H1 (cell line): Measurements from ENCODE around the gene WFDC11. TPM values are rescaled to one million over a fixed set of nuclear protein-coding genes. Genes with fewer than 3 reads are reported as not detected.

Experiments
- CTCF ChIA-PET: fragments of 300-600 bp; sonication (Branson Sonifier 250); formaldehyde crosslinking; loops from one replicate; lab custom pipeline; 2021; ENCODE audit not compliant: partially characterized antibody; lab: Charles Lee
- POLR2A ChIA-PET: fragments of 300-600 bp; sonication (Branson Sonifier 250); formaldehyde crosslinking; loops from one replicate; lab custom pipeline; 2021; ENCODE audit warnings: inconsistent platforms; ENCODE audit not compliant: partially characterized antibody; lab: Charles Lee
- DNase-seq, 2 experiments: peaks; one replicate each; pipeline versions ENCODE4 v3.0.0 to v3.0.0-alpha.2; 2010 to 2022; ENCODE audit warnings: low spot score in 2 of 2, low read depth in 1 of 2, mixed read lengths in 1 of 2
- FAIRE-seq: peaks from 2 replicates; lab custom pipeline; 2011; peaks lifted over from hg19 to GRCh38; lab: Jason Lieb, UNC
- H2AFZ ChIP-seq: 2 replicates; pipeline ENCODE4 v1.8.1; 2012; ENCODE audit warnings: low read length, inconsistent platforms
- H2AK5ac ChIP-seq: 2 replicates; pipeline ENCODE4 v1.6.1; 2013; ENCODE audit warnings: low read depth, low read length
- H2BK120ac ChIP-seq: replicated peaks from 2 replicates; pipeline ENCODE3; 2013; ENCODE audit warnings: low read depth, low read length, inconsistent platforms
- H2BK12ac ChIP-seq: 2 replicates; pipeline ENCODE4 v1.6.1; 2013; ENCODE audit warnings: low read depth, low read length
- H2BK15ac ChIP-seq: 2 replicates; pipeline ENCODE4 v1.6.1; 2013; ENCODE audit warnings: low read length
- H2BK20ac ChIP-seq: 2 replicates; pipeline ENCODE4 v1.6.1; 2013; ENCODE audit warnings: low read length
- H2BK5ac ChIP-seq: 2 replicates; pipeline ENCODE4 v1.6.1; 2013; ENCODE audit warnings: low read depth, low read length
- H3K14ac ChIP-seq: 2 replicates; pipeline ENCODE4 v1.6.1; 2013; ENCODE audit warnings: inconsistent platforms; ENCODE audit not compliant: insufficient read length
- H3K18ac ChIP-seq: 2 replicates; pipeline ENCODE4 v1.6.1; 2013; ENCODE audit warnings: low read length; ENCODE audit errors: extremely low read depth
- H3K23ac ChIP-seq: 2 replicates; pipeline ENCODE4 v1.6.1; 2013; ENCODE audit warnings: inconsistent platforms; ENCODE audit not compliant: insufficient read length
- H3K23me2 ChIP-seq: 2 replicates; pipeline ENCODE4 v1.6.1; 2013; ENCODE audit warnings: low read depth, low read length
- H3K27ac ChIP-seq: 2 replicates; pipeline ENCODE4 v1.6.1; 2011; ENCODE audit warnings: low read depth, low read length, inconsistent platforms
- H3K27me3 ChIP-seq, 4 experiments: replicated peaks in 1 of 4; 1 replicate in 1 of 4; 2 replicates in 3 of 4; pipeline versions ENCODE4 v1.6.1 to v1.8.1; 2011 to 2013; ENCODE audit warnings: low read length in 3 of 4, mild to moderate bottlenecking in 3 of 4, inconsistent platforms in 2 of 4, mixed read lengths in 2 of 4, moderate library complexity in 1 of 4; ENCODE audit not compliant: control insufficient read depth in 3 of 4, insufficient read depth in 3 of 4; ENCODE audit errors: extremely low read depth in 1 of 4
- H3K36me3 ChIP-seq, 4 experiments: 2 replicates each; pipeline versions ENCODE4 v1.6.1 to v1.8.1; 2011 to 2013; ENCODE audit warnings: mild to moderate bottlenecking in 4 of 4, low read length in 3 of 4, moderate library complexity in 2 of 4, control low read depth in 1 of 4, inconsistent platforms in 1 of 4; ENCODE audit not compliant: insufficient read depth in 4 of 4, control insufficient read depth in 2 of 4
- H3K4ac ChIP-seq: replicated peaks from 2 replicates; pipeline ENCODE3; 2013; ENCODE audit warnings: low read length, low read depth, mixed read lengths, inconsistent platforms; ENCODE audit not compliant: insufficient read length
- H3K4me1 ChIP-seq, 4 experiments: replicated peaks in 1 of 4; 1 replicate in 1 of 4; 2 replicates in 3 of 4; pipeline versions ENCODE4 v1.6.1 to v1.8.1; 2011 to 2013; ENCODE audit warnings: low read length in 3 of 4, inconsistent platforms in 2 of 4, mixed read lengths in 1 of 4; ENCODE audit not compliant: insufficient read depth in 4 of 4, control insufficient read depth in 3 of 4
- H3K4me2 ChIP-seq, 2 experiments: 2 replicates each; pipeline versions ENCODE4 v1.6.1 to v1.8.1; 2011 to 2013; ENCODE audit warnings: low read depth in 2 of 2, low read length in 2 of 2, control low read depth in 1 of 2, inconsistent platforms in 1 of 2, mild to moderate bottlenecking in 1 of 2; ENCODE audit not compliant: insufficient read depth in 1 of 2
- H3K4me3 ChIP-seq, 4 experiments: fragments of 200-600, 300-600 bp in 1 of 4; sonication (generic), shearing (Covaris generic), sonication (Bioruptor Twin) in 1 of 4; 2 replicates each; pipeline versions ENCODE4 v1.5.1 to v1.8.1; 2011 to 2016; ENCODE audit warnings: low read length in 4 of 4, low read depth in 3 of 4, control low read depth in 2 of 4, inconsistent platforms in 2 of 4, mild to moderate bottlenecking in 2 of 4, mixed read lengths in 1 of 4, moderate library complexity in 1 of 4; ENCODE audit not compliant: insufficient read depth in 2 of 4; ENCODE audit errors: extremely low read depth in 1 of 4
- H3K56ac ChIP-seq: replicated peaks from 2 replicates; pipeline ENCODE3; 2013; ENCODE audit warnings: low read depth, mild to moderate bottlenecking, mixed read lengths, low read length, inconsistent platforms; ENCODE audit not compliant: insufficient read length
- H3K79me1 ChIP-seq: 2 replicates; pipeline ENCODE4 v1.6.1; 2013; ENCODE audit warnings: low read depth, low read length, control low read depth
- H3K79me2 ChIP-seq, 2 experiments: 2 replicates each; pipeline versions ENCODE4 v1.6.1 to v1.8.1; 2012 to 2013; ENCODE audit warnings: low read length in 2 of 2, mild to moderate bottlenecking in 2 of 2, inconsistent platforms in 1 of 2; ENCODE audit not compliant: insufficient read depth in 2 of 2, control insufficient read depth in 1 of 2
- H3K9ac ChIP-seq, 4 experiments: replicated peaks in 1 of 4; 1 replicate in 1 of 4; 2 replicates in 3 of 4; pipeline versions ENCODE4 v1.6.1 to v1.8.1; 2011 to 2013; ENCODE audit warnings: low read depth in 3 of 4, low read length in 3 of 4, control low read depth in 2 of 4, mild to moderate bottlenecking in 2 of 4, moderate library complexity in 2 of 4, inconsistent platforms in 1 of 4; ENCODE audit errors: extremely low read depth in 1 of 4
- H3K9me3 ChIP-seq, 2 experiments: 2 replicates each; pipeline versions ENCODE4 v1.6.1 to v1.8.1; 2012 to 2013; ENCODE audit warnings: mild to moderate bottlenecking in 2 of 2, moderate library complexity in 2 of 2, control low read depth in 1 of 2, inconsistent platforms in 1 of 2, low read depth in 1 of 2, low read length in 1 of 2, mixed read lengths in 1 of 2; ENCODE audit not compliant: insufficient read depth in 2 of 2
- H4K20me1 ChIP-seq, 2 experiments: replicated peaks in 1 of 2; 2 replicates each; pipeline versions ENCODE3 to v1.8.1; 2011 to 2013; ENCODE audit warnings: inconsistent platforms in 2 of 2, low read length in 2 of 2, mild to moderate bottlenecking in 1 of 2; ENCODE audit not compliant: insufficient read depth in 2 of 2, control insufficient read depth in 1 of 2
- H4K5ac ChIP-seq: 2 replicates; pipeline ENCODE4 v1.6.1; 2013; ENCODE audit warnings: low read length, low read depth, mixed read lengths, inconsistent platforms; ENCODE audit not compliant: insufficient read length
- H4K8ac ChIP-seq: 2 replicates; pipeline ENCODE4 v1.8.0; 2013; ENCODE audit warnings: mild to moderate bottlenecking, moderate library complexity, low read length, inconsistent platforms; ENCODE audit not compliant: insufficient read depth; ENCODE audit errors: extremely low read depth
- H4K91ac ChIP-seq: replicated peaks from 2 replicates; pipeline ENCODE3; 2013; ENCODE audit warnings: low read length, mixed read lengths, inconsistent platforms; ENCODE audit not compliant: insufficient read length
- CTBP2 ChIP-seq: IDR thresholded peaks from 2 replicates; pipeline ENCODE4 v1.7.0; 2011; ENCODE audit warnings: borderline replicate concordance, mild to moderate bottlenecking, moderate library complexity, mixed read lengths, low read length; ENCODE audit not compliant: insufficient read depth, insufficient read length
- MAFK ChIP-seq: IDR thresholded peaks from 2 replicates; pipeline ENCODE4 v1.6.1; 2012; ENCODE audit warnings: low read depth, mild to moderate bottlenecking, improper control_type of control experiment, low read length
- MAX ChIP-seq: IDR thresholded peaks from 2 replicates; pipeline ENCODE4 v1.6.1; 2012; ENCODE audit warnings: inconsistent platforms
- SUZ12 ChIP-seq: fragments of 200-600 bp; sonication (generic); IDR thresholded peaks from 2 replicates; pipeline ENCODE4 v1.6.1; 2012; ENCODE audit warnings: mild to moderate bottlenecking, inconsistent platforms, low read length, moderate library complexity, mixed read lengths
- USF2 ChIP-seq: IDR thresholded peaks from 2 replicates; pipeline ENCODE4 v1.6.1; 2011; ENCODE audit warnings: low read length, improper control_type of control experiment
- WGBS, 2 experiments: shearing (Covaris generic) in 1 of 2; methylation state at CpG; one replicate each; pipeline versions ENCODE4 v1.1.6 to v1.1.7; 2013 to 2015; ENCODE audit warnings: low lambda C conversion rate in 2 of 2, mixed read lengths in 2 of 2, inconsistent platforms in 1 of 2, low coverage in 1 of 2, missing lambda C conversion rate in 1 of 2; ENCODE audit not compliant: insufficient replicate concordance in 2 of 2, insufficient coverage in 1 of 2, insufficient read length in 1 of 2; ENCODE audit errors: extremely low coverage in 1 of 2, missing lambda C conversion rate in 1 of 2; 5-methylcytosine and 5-hydroxymethylcytosine counted together
- polyA plus RNA-seq, 7 experiments: library from polyadenylated mRNA; depleted of rRNA in 3 of 7; stranded (reverse) in 5 of 7; unstranded in 2 of 7; fragments of >200 nt in 5 of 7; fragments of 200-250 nt in 2 of 7; gene quantifications; 1 replicate in 5 of 7; 2 replicates in 1 of 7; 4 replicates in 1 of 7; pipeline versions ENCODE4 v1.2.1 to v1.2.3, GENCODE V29; 2011 to 2013; ENCODE audit warnings: missing spikeins in 2 of 7, mixed read lengths in 2 of 7
- total RNA-seq: library from RNA; stranded (reverse); fragmentation: NEBNext Ultra II Directional; extraction: Animal tissue kit (Norgen Biotek cat#: 25700); gene quantifications from 2 replicates; pipeline ENCODE4 v1.2.1, GENCODE V29; 2021

Gene WFDC11
- total and polyA plus RNA-seq, 2 of the 8 experiments (the other 6 are each of a cell fraction or from before 2014, with no cell fraction given) = not detected

GRCh38 chr20:45701873-45702272 lies 31.8 kb upstream of the WFDC11 start, which contains the start of gene WFDC13:
Gene WFDC13 (plus strand): TSS chr20:45702038. CDS start chr20:45702124, 86 bp downstream.
- H2BK120ac ChIP-seq = no peak within 1 kb of the TSS
- FAIRE-seq = no peak
- no peaks in the 10 kb centered on the region for H3K36me3 ChIP-seq
- no peak within 1 kb of the TSS for H3K4me3 ChIP-seq
- H4K20me1 ChIP-seq = no peaks in the 10 kb centered on the region
- no peaks in the 10 kb centered on the region for H3K79me1 ChIP-seq
- POLR2A ChIA-PET = no interaction called here
- H3K27ac ChIP-seq = no peak within 1 kb of the TSS
- no peak within 1 kb of the TSS; the same call in 1 of the 2 replicates for H2AFZ ChIP-seq
- no peak within 1 kb of the TSS for H3K9ac ChIP-seq
- H3K56ac ChIP-seq = no peak within 1 kb of the TSS
- H3K23ac ChIP-seq = no peak within 1 kb of the TSS
- H2AK5ac ChIP-seq = no peak within 1 kb of the TSS
- no peak within 1 kb of the TSS for H2BK12ac ChIP-seq
- H2BK20ac ChIP-seq = no peak within 1 kb of the TSS; the same call in 1 of the 2 replicates
- no peak for DNase-seq
- TF ChIP-seq CTBP2 (no peak), SUZ12 (no peak), MAFK (no peak), MAX (no peak), USF2 (no peak)
- no peak within 1 kb of the TSS for H4K5ac ChIP-seq
- no peak within 1 kb of the TSS for H3K18ac ChIP-seq
- H3K4me1 ChIP-seq = no peaks in the 10 kb centered on the region
- H3K4ac ChIP-seq = no peak within 1 kb of the TSS
- 88% methylated on average over 4 of the region's 4 CpGs; no CpG with 5 or more reads in 1 of the 2 experiments for WGBS, 2 experiments
- no peak within 1 kb of the TSS for H3K4me2 ChIP-seq
- CTCF ChIA-PET = interaction anchor here (1.6 to 1.7 kb wide), 2 partner anchors 16 to 73 kb away, joined by 5 to 8 read pairs; partner anchors contain the start of gene WFDC10A
- no peaks in the 10 kb centered on the region for H3K79me2 ChIP-seq
- H3K27me3 ChIP-seq = no peaks in the 10 kb centered on the region; a peak in 1 of 7 replicates
- no peaks in the 10 kb centered on the region for H3K9me3 ChIP-seq
- no peak within 1 kb of the TSS for H4K8ac ChIP-seq
- no peak within 1 kb of the TSS for H3K14ac ChIP-seq
- no peak within 1 kb of the TSS for H2BK15ac ChIP-seq
- H4K91ac ChIP-seq = no peak within 1 kb of the TSS
- no peaks in the 10 kb centered on the region for H3K23me2 ChIP-seq
- no peak within 1 kb of the TSS for H2BK5ac ChIP-seq
